IPS-11a (cell line): ENCODE results near the gene EDN1.
"Not testable (repeated sequence)": the region's sequence is repeated elsewhere in the genome, so short reads cannot be mapped to it uniquely, and the experiment has no call there.

Experiments used
- H3K4me3 ChIP-seq: one replicate; pipeline ENCODE4 v1.5.1; 2013; ENCODE audit warnings: low read depth, low read length, control low read depth

EDN1 gene

GRCh38 chr6:12320074-12320473, 29.9 kb downstream of the EDN1 start:
- not testable (repeated sequence) for H3K4me3 ChIP-seq

DNA sequence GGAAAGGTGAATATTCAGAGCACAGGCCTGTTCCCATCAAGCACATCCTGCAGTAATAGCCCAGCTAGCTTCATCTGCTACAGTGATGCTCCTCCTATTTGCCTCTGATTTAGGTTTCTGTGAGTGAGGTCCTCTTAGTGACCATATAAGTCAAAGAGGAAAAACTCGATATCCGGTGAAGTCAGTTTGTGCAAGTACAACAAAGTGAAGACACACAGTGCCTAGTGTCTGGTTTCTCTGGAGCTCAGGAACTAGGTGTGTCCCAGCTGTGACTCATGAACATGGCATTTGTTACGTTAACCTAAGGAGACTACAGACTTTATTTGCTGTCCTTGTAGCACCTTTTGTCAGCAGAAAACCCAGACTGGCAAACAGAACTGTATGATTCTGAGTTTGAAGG, 33.9 kb downstream of the EDN1 start:
- no peak overlapping the region for H3K4me3 ChIP-seq

DNA sequence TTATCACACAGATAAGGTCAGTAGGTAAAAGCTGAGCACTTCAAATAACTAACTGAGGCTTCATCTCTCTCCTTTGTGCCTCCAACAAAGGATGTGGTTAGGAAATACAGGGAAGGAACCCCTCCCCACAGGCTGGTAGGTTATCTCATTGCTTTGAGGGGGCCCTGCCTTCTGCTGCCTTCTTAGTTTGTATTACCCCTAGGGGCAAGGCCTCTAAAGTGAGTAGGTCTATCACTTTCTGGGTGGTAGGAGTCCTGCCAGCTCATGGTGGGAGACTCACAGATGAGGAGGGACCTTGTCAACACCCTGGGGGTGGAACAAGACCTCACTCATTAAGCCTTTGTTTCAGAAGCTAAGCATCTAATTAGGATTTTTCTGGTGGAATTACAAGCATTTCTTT, 34.6 kb downstream of the EDN1 start:
- no peak overlapping the region for H3K4me3 ChIP-seq

DNA sequence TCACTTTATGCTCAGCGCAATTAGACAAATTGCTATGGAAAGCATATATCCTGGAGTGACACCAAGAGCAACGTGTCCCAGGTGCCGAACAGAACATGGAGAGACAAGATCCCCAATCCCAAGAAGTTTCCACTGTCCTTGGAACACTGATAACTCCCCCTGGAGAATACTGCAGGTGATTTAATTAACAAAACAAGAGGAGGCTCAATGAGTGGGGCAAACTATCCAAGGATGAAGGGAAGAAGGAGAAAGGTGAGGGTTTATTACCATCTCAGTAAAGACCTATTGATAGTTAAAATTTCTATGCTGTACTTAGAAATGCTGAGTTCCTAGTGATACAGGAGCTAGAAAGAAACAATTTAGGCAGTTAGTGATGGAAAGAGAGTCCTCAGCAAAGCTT, 35.7 kb downstream of the EDN1 start:
- H3K4me3 ChIP-seq, result no peak overlapping the region

DNA sequence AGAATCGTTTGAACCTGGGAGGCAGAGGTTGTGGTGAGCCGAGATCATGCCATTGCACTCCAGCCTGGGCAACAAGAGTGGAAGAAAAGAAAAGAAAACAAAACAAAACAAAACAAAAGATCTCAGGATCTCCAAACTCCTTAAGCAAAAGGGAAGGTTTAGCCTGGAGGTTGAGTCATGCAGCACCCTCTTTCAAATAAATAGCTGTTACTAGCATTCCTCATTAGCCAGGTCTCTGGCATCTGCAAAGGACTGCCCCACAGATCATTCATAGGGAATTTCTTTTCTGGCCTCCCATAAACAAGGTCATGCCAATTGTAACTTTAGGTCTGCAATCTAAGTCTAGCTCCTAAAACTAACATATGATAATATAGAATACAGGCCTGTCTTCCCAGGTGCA, 37.2 kb downstream of the EDN1 start:
- H3K4me3 ChIP-seq, result no peak overlapping the region

DNA sequence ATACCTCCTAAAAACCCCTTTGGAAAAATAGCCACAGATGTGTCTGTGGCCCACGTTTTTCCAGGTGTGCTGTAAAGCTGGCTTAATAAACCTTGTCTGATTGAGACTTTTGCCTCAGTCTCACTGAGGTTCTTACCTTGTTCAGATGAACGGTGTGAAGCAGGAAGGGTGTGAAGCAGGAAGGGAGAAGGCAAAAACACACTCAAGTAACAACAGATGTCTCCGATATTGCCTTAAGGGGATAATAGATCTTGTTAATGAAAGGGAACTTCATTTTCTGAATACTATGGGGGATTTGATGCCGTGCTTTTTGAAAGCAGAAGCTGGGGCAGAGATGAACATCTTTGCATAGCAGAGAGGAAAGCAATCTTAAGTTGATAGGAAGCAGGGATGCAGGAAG, 37.8 kb downstream of the EDN1 start:
- H3K4me3 ChIP-seq, result no peak overlapping the region

GRCh38 chr6:12328701-12329100, 38.5 kb downstream of the EDN1 start:
- H3K4me3 ChIP-seq, result no peak overlapping the region

DNA sequence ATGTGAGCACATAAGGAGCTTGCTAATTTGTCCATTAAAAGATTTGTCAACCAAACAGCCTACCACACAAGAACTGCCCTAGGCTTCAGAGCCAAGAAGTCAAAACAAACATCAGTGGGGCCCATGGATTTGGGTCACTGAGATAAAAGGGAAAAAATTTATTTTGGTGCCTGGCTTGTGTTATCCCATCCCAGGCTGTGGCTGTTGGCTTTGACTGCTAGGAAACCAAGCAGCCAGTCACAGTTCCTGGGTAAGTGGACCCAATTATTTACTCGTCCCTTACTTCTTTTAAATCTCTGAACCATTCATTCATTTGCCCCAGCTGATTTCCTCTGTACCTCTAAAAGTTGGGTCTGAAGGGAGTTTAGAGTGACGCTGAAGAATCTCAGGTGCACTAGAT, 41.3 kb downstream of the EDN1 start:
- no peak overlapping the region for H3K4me3 ChIP-seq

- H3K4me3 ChIP-seq, result no peak overlapping the region
Measured at GRCh38 chr6:12331951-12332749, 42.0 kb downstream of the EDN1 start.

DNA sequence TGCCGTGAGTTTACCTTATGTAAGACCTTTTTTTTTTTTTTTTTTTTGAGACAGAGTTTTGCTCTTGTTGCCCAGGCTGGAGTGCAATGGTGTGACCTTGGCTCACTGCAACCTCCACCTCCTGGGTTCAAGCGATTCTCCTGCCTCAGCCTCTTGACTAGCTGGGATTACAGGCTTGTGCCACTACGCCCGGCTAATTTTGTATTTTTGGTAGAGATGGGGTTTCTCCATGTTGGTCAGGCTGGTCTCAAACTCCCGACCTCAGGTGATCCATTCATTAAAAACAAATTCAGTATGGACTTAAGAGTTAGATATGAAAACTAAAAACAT, 42.6 kb downstream of the EDN1 start:
- not testable (repeated sequence) for H3K4me3 ChIP-seq

DNA sequence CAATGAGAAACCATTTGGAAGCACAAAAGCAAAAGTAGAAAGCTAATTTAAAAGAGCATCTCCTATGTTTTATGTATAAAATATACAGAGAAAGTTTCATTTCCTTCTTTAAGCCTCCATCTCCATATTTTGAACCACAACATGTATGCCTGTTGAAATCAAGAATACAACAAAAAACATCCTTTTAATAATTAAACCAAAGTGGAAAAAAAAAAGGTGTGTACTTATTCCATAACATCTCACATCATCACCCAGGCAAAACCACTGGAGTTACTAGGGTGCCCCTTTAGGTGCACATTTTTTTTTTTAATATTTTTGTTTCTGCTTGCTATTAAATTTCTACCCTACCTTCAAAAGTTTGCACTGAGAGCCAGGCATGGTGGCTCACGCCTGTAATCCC, 43.0 kb downstream of the EDN1 start:
- no peak overlapping the region for H3K4me3 ChIP-seq

DNA sequence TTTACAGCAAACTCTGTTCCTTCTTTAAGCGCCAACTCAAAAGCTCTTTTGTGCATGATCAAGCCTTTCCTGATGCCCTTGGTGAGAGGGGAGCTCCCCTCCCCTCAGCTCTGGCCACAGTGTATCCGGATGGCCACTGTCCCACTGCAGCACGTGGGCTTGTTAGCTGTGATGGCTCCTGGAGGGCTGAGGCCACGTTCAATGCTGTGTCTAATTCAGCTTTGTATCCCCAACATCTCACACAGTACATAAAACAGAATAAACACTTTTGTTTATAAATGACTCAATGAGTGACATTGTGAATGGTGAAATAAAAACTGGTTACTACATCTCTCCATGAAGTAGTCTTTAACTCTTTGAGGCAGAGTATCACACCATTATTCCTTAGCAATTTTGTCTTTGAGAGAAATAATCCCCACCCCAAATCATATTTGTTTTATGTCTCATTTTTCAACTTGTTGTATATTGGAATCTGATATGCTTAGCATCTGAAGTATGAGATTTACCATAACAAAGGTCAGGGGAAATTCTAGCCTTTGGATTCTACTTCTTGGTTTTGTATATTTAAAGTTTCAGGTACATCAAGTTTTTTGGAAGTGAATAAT, 44.5 kb downstream of the EDN1 start:
- no peak overlapping the region for H3K4me3 ChIP-seq

- no peak overlapping the region for H3K4me3 ChIP-seq
Measured at GRCh38 chr6:12335131-12335527, 45.0 kb downstream of the EDN1 start.

- H3K4me3 ChIP-seq, result no peak overlapping the region
Measured at GRCh38 chr6:12335717-12336116, 45.6 kb downstream of the EDN1 start.

DNA sequence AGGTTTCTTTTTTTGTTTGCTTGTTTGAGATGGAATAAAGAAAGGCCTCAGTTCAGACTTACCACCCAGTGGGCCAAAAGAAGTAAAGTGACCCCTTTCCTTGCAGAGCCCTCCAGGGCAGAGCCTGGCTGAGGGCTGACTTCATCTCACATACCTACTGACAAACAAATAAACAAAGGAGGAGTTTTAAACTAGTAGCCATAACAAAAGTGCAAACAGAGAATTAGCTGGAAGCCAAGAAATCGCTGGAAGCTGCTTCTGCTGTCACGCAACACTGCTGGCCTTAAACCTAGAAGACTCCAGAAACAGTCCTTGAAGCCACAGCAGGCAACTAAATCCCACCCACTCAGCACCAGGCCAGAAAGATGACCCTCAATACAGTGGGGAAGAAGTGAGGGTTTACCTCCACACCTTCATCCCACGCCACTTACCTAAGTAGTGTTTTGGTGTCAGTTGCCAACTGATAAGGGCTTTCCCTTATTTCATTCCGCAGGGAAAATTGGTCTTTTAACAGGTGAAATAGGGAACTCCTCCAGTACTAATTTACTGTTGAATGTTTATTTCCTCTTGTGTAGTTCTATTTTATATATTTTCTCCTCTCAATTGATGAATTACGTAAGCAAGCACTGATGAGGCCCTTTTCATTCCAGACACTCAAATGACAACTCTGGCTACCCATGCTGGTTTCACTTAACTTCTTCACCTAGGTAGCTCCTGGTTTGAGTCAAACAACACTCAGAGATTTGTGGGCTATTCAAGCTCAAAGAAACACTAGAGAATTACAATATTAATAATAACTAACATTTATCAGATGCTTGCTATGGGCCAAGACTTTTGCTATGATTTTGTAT, 46.2 kb downstream of the EDN1 start:
- H3K4me3 ChIP-seq, result no peak overlapping the region

DNA sequence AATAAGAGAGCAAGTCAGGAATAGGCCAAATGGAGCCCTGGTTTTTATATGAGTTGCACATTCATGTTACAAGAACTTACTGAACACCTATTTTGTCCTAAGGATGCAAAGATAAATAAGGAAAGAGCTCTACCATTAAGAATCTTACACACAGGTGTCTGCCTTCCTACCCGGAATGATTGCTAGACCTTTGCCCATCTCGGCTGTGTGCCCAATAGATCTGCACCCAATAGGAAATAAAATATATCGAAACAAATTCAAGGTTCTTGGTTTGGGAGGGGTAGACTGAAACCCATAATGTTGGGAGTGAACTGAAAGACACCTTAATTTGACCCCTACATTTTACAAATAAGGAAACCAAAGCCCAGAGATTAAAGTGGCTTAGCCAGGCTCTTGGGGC, 48.9 kb downstream of the EDN1 start:
- H3K4me3 ChIP-seq, result no peak overlapping the region

- no peak overlapping the region for H3K4me3 ChIP-seq
Measured at GRCh38 chr6:12339808-12340487, 49.8 kb downstream of the EDN1 start.

- H3K4me3 ChIP-seq, result no peak overlapping the region
Measured at GRCh38 chr6:12340488-12340818, 50.3 kb downstream of the EDN1 start.

- H3K4me3 ChIP-seq, result no peak overlapping the region
Measured at GRCh38 chr6:12342664-12343063, 52.5 kb downstream of the EDN1 start.

GRCh38 chr6:12343122-12343439, 52.9 kb downstream of the EDN1 start:
- no peak overlapping the region for H3K4me3 ChIP-seq

- no peak overlapping the region for H3K4me3 ChIP-seq
Measured at GRCh38 chr6:12343440-12344162, 53.4 kb downstream of the EDN1 start.
